Fibroblast of upper back skin (primary cell): ENCODE measurements around the gene FSTL4.

Source experiments
- DNase-seq: peaks from one replicate; pipeline ENCODE4 v3.0.0-alpha.2; 2013

The FSTL4 gene

DNA sequence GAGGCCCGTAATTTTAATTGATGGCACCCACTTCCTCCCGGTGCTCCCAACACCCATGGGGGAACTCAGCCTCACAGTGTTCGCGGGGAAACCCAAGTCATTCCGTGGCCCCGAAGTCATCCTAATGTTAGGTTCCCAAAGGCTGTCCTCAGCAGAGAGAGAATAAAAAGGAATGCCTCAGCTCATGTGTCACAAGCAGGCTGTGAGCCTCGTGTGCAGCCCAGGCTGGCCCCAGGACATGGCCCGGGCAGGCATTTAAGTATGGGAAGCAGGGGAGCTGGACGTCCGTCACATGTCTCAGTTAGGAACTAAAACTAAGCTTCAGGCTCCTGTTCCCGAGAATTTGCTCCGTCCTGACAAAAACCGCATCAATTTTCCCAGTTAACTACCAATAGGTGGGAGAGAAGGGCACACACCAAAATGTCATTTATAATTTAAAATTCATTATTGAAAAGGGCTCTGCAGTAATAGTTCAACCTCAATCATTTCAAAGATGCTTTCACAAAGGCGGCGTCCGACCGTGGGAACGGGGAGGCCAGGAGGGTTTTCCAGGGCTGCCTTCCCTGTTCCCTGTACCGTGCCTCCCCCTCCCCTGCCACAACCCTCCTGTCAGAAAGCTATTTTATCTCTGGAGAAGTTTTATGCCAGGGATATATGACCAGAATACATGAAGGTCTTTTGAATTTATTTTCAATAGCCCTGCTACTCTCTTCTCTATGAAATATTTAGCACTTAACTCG lies 137.3 kb downstream of the FSTL4 start:
- DNase-seq, result no peak

DNA sequence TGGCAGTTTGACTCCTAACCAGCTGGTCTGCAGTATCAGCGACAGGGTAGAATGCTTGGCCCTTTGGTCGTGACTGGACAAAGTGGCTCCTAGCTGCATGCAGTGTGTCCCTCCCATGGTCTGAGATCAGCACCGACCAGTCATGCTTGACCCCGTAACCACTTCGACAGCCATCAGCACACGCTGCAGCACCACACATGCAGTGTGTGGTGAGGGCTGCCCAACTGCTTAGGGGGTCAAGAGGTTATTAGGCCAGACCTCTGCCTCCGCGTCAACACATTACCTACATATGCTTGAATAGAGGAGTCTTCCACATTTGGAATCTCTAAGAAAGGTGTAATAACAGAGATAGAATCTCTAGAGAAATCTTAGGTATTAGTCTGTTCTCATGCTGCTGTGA lies 139.1 kb downstream of the FSTL4 start:
- DNase-seq, result no peak

DNA sequence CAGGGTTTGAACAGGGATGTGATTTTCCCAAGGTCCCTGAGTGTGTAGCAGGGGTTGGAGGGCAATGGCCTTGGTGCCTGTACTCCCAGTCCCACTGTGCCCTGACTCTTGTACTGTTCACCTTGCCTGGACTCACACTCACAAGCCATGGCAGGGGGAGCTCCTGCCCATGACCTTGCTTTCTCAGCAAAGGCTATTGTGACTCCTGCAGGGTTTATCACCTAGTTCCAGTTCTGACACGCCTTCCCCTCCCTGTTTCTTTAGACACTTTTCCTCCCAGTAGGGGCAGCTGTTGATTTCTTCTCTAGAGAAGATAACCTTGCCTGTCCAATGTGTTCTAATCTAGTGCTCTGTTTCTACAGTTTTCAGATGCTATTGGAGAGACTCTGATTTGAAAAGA lies 139.5 kb downstream of the FSTL4 start:
- no peak for DNase-seq

DNA sequence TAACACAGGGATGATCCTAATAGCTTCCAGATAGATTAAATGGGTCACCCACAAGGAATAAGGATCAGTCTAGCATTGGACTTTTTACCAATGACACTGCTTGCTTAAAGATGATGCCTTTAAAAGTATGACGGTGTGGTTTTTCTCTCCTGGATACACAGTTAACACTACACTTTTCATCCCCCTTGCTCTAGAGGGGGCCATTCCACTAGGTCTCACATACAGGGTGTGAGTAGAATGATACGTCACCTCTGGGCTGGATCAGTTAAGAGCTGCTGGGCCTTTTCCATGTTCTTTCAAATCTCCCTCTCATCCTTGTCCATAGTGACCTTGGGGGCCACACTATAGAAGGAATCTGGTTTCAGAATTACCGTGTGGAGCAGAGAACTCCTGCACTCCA lies 140.6 kb downstream of the FSTL4 start:
- no peak for DNase-seq

DNA sequence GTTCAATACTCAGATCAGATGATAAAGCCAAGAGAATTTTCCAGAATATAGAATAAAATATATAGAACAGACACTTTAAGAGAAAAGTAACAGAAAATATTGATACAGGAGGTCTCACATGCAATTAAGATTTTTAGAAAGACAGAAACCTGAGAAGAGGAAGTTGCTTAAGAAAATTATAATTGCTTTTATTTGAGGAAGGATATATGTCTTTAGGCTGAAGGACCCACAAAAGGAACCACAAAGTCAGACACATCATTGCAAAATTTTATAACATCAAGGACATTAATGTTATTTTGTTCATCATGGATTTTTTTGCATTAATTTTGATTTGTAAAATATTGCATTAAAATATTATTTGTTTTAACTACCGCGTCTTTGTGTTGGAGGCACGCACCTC lies 141.5 kb downstream of the FSTL4 start:
- DNase-seq, result no peak

DNA sequence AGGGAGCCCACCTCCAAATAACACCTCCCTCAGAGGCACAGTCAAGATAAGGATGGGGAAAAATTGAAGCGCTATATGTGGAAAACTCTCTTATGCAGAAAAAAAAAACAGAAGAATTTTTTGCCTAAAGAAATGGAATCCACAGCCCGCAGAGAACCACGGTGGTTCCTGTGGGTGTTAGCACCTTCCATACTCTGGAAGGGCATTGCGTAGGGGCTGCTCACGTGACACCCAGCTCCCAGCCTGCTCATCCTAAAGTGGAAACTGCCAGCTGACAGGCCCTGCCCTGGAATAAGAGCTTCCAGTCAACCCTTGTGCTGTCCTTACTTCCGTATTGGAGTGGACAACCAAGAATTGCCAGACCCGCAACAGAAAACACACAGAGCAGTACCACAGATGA lies 142.5 kb downstream of the FSTL4 start:
- DNase-seq, result no peak

DNA sequence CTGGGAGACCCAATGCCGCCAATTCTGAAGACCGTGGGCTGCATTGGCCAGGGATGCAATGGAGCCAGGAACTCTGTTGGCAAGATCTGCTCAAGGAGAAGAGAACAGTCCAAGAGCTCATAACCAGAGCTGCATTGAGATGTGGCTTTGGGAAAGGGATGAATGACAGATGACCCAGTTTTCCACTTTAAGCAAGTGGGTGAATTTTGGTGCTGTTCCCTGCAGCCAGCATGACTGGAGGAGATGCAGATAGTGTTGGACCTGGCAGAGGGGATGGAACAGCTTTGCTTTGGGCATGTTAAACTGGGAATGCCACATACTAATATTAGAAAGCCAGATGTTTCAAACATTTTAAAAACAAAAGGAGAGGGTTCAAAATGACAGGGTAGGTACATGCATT lies 143.1 kb downstream of the FSTL4 start:
- DNase-seq, result no peak

DNA sequence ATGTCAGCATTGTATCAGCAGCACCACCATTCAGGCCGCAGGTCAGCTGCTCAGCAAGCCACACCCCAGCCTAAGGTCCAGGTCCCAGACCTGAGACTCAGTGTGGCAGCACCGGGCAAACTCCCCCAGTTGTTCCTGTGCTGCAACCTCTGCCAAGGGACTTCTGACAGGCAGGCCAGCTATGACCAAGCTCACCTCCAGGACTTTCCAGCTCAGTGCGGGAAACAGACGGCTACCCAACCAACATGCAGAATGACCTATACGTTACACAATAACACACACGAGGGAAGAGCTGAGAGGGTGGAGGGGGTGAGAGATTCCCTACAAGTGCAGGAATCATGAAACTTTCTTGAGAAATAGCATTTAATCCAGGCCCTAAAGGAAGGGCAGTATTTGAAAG lies 143.7 kb downstream of the FSTL4 start:
- no peak for DNase-seq

DNA sequence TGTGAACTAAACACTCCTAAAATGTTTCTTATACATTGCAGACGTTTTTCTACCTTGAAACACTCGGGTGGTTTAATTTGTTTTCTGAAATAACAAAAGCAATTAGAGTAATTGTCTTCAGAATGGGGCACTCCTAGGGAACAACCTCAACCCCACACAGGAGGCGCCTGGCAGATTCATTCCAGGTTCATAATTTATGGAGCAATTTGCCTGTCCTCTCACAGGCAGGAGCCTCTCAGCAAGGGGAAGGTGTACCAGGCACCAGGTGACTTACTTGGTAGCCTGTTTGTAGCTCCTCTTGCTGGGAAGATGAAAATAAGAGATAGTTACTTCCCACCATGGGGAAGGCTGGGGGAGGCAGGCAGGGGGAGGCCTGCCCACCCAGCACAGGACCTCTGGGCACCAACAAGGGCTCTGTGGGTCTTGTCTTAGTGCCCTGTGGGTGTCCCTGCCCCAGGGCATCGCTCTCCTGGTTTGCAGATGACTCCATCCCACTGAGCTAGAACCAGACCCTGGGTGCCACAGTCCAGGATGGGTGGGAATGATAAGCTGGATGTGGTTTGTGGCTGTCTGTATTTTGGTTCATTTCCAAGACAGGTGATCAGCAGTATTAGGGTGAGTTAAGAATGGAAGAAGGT lies 144.4 kb downstream of the FSTL4 start:
- no peak for DNase-seq

DNA sequence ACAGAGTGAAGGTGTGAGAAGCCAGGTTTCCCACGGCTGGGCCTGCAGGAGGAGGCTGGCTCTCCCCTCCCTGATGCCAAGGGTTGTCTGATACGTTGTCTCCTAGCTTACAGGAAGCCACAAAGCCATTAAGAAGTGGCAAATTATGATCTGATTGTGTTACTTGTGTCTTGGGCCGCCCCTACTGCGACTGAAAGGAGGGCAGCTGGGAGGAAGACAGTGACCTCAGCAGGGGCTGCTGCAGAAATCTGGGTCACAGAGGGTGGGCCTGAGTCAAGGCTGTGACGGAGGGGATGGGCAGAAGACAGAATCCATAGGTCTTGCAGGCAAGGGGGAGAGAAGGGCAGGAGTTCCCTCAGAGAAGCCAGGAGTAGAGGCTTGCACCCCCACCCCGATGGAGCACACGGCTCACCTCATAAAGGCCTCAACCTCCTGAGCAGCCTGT lies 145.0 kb downstream of the FSTL4 start:
- no peak for DNase-seq

DNA sequence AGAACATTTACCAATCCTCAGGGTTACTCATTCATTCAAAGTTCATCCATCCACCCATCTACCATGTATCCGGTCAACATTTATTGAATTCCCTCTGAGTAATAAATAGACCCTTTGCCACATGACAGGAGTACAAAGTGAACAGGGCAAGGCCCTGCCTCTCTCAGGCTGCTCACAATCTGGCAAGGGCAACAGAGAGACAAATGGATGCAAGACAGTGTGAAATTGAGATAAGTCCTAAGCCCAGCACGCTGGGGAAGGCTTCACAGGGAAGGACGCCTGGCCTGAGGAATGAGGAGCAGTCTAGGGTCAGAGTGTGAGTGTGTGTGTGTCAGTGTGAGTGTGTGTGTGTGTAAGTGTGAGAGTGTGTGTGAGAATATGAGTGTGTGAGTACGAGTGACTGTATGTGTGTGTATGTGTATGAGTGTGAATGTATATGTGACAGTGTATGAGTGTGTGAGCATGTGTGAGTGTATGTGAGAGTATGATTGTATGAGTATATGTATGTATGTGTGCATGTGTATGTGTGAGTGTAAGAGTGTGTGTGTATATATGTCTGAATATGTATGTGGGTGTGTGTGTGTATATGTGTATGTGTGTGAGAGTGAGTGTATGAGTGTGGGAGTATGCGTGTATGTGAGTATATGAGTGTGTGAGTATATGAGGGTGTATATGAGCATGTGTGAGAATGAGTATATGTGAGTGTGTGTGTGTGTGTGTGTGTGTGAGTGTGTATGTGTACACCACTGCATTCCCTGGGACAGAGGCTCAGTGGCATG lies 145.6 kb downstream of the FSTL4 start:
- DNase-seq, result no peak

DNA sequence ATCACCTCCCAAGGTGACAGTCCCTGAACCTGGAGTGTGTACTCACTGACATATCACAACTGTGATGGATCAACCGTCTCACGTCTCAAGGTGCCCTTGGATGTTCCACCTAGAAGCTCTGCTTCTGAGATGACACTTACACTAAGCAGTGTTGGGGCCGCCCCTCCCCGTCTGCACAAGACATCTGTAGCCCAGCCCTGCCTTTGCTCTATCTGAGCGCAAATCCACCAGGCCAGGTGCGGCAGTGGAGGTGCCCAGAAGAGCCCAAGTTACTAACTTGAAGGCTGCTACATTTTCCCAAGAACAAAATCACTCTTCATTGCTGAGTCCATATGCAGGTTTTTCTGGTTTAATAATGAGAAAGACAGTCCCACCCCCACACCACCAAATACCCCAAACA lies 148.3 kb downstream of the FSTL4 start:
- no peak for DNase-seq

DNA sequence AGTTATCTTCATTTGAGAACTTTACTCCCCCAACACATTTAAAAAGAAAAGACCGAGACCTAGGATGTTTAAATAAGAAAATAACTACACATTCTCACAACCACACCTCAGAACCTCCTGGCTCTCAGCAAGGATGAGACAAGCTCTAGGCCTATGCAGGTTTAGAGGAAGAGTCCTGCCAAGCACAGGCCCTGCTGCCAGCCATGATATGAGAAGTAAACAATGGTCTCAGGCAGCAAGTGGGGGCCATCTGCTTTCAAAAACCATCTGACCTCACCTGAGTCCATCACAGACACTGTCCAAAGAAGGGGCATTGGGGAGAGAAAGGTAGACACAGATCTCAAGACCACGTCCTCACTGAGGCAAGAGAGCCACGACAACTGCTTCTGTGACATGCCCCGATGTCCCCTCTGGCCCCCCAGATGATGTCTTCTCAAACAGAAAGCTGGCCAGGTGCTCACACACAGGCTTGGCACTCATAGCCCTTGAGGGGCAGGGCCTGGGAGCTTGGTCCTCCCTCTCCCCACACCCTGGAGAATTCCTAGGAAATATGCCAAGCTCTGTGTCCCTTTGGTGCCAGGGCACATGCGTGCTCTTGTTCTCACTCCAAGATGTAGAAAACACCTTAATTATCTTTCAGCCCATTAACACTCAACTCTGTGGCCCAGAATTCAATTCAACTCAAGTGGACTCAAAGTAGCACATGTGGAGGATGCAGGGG lies 150.4 kb downstream of the FSTL4 start:
- no peak for DNase-seq

DNA sequence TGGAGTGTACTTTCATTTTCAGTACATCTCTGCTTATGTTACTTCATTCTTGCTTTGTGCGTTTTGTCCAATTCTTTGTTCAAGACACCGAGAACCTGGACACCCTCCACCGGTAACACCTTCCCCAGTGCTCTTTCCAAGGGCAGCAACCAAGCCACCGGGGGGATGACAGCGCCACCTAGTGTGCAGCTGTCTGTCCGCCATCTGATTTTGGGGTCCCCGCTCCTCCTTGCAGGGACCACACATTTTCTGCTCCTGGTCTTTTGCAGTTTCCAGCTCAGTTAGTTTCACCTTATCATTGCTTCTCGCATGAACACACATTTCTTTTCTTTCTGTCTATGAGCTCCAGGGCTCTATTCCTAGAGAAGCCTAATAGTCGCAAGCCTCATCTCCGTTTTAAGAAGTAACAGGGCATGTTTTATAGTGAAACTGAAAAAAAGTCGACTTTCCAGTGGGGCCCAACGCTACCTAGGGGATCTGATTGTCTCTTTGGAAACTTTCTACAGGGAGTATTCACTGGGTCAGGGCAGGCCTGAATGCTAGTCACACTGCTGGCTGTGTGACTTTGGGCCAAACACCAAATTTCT lies 152.1 kb downstream of the FSTL4 start:
- no peak for DNase-seq

DNA sequence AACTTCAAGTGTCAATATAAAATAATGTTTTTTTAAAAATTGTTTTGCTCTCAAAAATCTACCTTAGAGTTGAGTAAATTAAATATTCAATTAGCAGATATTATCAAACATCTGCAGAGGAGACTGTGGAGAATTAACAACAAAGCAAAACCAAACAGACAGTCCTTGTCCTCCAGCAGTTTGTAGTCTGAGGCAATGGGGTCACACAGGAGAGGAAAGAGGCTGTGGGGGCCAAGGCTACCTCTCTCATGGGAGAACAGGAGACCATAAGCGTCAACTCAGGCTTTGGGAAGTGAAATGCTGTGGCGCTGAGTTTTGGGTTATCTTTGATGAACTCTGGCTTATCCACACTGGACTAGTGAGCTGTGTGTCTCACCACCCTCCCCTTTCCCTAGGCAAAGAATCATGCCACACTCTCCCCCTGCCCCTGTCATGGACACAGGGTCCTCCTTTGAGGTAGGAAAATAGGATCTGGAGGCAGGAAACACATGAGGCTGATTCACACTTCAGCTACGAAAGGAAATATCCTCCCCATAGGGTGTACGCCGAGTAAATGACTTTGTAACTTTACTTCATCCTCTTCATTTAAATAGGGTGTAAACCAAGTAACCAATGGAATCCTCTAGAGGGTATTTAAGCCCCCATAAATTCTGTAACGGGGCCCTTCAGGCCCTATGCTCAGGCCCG lies 152.7 kb downstream of the FSTL4 start:
- DNase-seq, result no peak

DNA sequence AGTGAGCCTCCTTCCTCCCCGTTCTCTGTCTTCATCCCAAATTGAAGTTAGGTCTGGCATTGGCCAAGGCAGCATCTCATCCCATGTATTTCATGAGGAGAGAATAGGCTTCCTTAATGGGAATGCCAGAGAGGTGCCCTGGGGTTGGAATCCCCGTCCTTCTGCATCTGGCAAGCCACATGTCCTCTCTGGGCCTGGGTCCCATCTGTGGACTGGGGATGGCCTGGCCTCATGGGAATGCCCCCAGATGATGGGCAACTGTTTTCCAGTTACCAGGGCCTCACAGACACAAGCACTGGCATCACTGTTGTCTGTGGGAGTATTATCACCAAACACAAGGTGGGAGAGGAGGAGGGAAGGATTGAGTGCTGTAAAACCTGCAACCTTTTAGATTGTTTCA lies 153.9 kb downstream of the FSTL4 start:
- DNase-seq, result no peak

DNA sequence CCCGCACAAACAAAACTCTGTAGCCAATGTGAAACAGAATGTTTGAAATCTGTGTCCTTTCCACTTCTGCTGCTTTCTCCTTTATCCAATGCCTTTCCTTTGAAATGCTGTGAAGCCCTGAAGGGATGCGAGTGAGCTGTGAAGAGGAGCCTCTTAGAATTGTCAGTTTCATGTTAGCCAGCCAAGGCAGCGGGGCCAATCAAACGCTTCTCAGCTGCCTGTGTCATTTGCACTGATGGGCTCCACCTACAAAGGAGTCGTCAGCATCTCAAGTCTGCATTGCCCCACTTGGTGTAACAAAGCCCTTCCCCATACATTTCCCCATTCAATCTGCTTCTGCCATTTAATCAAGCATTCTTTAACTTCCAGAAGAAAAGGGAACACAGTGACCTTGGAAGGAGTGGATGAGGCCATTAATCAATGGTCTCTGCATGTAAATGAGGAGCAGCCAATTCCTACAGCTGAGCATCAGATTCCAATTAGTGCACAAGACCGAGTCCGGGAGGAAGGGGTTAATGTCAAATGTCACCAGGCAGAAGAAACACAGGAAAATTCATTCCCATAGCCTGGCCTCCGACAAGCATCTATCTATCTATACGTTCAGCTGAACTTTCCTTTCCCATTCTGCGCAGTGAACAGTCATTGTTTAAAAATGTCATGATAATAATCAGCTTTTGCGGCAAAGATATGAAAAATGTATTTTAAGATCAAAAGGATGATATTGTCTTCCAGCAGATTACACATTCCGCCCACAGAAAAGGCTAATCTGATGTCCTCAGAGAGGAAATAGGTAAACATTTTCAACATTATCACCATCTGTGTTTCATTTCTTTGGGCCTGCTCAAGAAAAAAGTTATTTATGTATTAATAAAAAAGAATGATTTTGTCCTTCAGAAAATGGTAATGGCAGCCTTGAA lies 154.6 kb downstream of the FSTL4 start:
- peak; percentile 30 for DNase-seq

DNA sequence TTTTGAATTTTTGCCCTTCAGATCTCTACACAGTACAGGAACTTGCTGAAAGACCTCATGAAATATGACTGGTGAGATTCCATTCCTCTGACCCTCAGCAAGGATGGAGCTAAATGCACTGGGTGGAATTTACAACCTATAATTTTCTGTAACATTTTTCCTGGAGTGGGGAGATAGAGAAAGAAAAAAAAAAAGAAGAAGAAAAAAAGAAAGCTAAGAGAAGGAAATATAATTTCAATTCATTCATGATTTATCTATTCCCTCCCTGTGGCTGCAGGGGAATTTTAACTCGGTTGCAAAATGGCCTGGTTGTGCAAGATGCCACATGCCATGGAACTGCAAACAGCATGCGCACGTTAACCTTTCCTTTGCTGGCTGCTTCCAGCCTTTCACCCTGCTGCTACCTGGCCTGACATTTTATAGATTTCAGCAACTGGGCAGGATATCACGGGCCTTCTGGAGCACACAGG lies 155.4 kb downstream of the FSTL4 start:
- DNase-seq, result peak; percentile 59

DNA sequence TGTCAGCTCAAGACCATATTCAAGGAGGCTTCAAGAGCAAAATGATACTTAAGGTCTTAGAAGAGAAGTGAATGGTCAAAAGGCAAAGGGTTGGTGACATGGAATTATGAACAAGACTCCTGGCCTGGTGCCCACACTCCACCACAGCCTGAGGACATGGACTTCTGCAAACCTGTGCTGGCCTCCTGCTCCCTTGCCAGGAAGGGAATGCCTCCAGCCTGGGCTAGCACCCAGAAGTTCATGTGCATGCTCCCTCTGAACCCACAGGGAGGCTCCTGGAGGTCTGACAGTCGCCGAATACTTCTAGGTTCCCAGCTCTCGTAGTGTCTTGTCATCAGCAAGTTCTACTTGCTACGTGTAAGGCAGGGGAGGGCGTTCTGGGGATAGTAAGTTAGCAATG lies 156.7 kb downstream of the FSTL4 start:
- DNase-seq, result no peak

DNA sequence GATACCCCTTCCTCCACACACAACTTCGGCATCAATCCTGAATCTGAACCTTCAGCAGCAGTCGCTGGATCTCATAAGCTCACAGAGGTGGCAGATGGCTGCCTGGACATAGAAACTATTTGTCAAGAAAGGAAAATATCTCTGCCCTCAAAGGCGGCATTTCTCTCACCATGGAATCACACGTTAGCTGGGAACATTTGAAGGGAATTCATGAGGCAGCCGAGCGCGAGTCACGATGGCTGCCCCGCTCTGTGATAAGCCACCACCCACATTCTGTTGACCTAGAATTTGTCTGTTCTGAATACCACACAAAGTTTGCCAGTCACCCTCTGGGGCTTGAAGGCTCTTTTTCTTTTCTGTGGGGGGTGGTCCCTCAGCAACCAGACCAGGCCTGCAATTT lies 157.9 kb downstream of the FSTL4 start:
- DNase-seq, result no peak

DNA sequence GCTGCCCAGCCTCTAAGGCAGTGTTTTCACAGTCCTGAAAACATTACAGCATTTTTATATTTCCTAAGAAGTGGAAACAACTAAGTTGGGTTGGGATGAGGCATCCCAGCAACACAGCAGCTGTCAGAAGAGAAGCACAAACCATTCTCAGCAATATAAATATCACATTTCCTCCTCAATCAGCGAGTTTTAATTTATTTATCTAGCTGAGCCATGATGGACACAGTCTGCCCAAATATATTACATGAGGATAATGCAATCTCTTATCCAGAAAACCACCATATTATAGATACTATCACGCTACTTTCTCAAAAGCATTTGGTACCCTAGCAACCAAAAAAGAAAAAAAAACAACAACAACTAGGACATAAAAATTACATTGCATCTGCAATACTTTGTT lies 158.5 kb downstream of the FSTL4 start:
- DNase-seq, result no peak
